ENCODE results near the gene ELOVL6. TPM values are rescaled to one million over a fixed set of nuclear protein-coding genes. Genes with fewer than 3 reads are reported as not detected.

Gene ELOVL6
- polyA plus RNA-seq, 1 donor from 2014 or later, result 21.3 TPM

GRCh38 chr4:110107866-110108265 lies 90.5 kb downstream of the ELOVL6 start:
- peaks cover 10% of the 10 kb centered on the region for H3K79me2 ChIP-seq (replicated peaks; ENCODE audit: insufficient read depth, low read length)
- peaks cover 4% of the 10 kb centered on the region for H3K36me3 ChIP-seq (ENCODE audit: insufficient read depth, low read length)
- H3K9me3 ChIP-seq (ENCODE audit: low read length), result no peaks in the 10 kb centered on the region
- H2AFZ ChIP-seq (ENCODE audit: low read depth, low read length), result no peak overlapping the region
- no peaks in the 10 kb centered on the region for H4K20me1 ChIP-seq (ENCODE audit: insufficient read depth)
- TF ChIP-seq EP300 (conservative IDR thresholded peaks at IDR 0.05; ENCODE audit: poor library complexity, severe bottlenecking), result no peak
- TF ChIP-seq POLR2AphosphoS5 (IDR thresholded peaks at IDR 0.05), result no peak
- TF ChIP-seq RAD21 (conservative IDR thresholded peaks at IDR 0.05), result no peak
- TF ChIP-seq MXI1 (conservative IDR thresholded peaks at IDR 0.05; ENCODE audit: poor library complexity, severe bottlenecking), result no peak
- TF ChIP-seq CTCF (IDR thresholded peaks at IDR 0.05; ENCODE audit: poor library complexity, severe bottlenecking), result no peak
- no peak for TF ChIP-seq SMC3 (conservative IDR thresholded peaks at IDR 0.05; ENCODE audit: poor library complexity)
- TF ChIP-seq TAF1 (IDR thresholded peaks at IDR 0.05; ENCODE audit: low read depth), result no peak
- no peak for TF ChIP-seq REST (IDR thresholded peaks at IDR 0.05; ENCODE audit: borderline replicate concordance)
- TF ChIP-seq EZH2 (IDR thresholded peaks at IDR 0.05; ENCODE audit: borderline replicate concordance, insufficient read depth, low read length, poor library complexity, severe bottlenecking), result no peak
- H3K27ac ChIP-seq (ENCODE audit: low read length), result no peak overlapping the region
- no peak overlapping the region for H3K4me3 ChIP-seq (ENCODE audit: low read length)
- H3F3A ChIP-seq (ENCODE audit: insufficient read depth, low read length, poor library complexity, severe bottlenecking), result no peaks in the 10 kb centered on the region
- H3K9ac ChIP-seq (ENCODE audit: low read length), result no peak overlapping the region
- no peaks in the 10 kb centered on the region for H3K9me2 ChIP-seq (ENCODE audit: insufficient read depth, low read length)
- H3K27me3 ChIP-seq (ENCODE audit: insufficient read depth, low read depth, low read length), result no peaks in the 10 kb centered on the region
- no peak overlapping the region for H3K4me2 ChIP-seq (ENCODE audit: low read length)

- Histone ChIP-seq H3K4me2 (ENCODE audit: low read length) (no peak overlapping the region), H3F3A (ENCODE audit: insufficient read depth, low read length, poor library complexity, severe bottlenecking) (no peaks in the 10 kb centered on the region), H3K27me3 (ENCODE audit: insufficient read depth, low read depth, low read length) (no peaks in the 10 kb centered on the region), H3K4me3 (ENCODE audit: low read length) (no peak overlapping the region), H3K9ac (ENCODE audit: low read length) (no peak overlapping the region), H3K27ac (ENCODE audit: low read length) (no peak overlapping the region), H3K9me2 (ENCODE audit: insufficient read depth, low read length) (no peaks in the 10 kb centered on the region), H3K79me2 (replicated peaks; ENCODE audit: insufficient read depth, low read length) (peaks cover 15% of the 10 kb centered on the region), H3K9me3 (ENCODE audit: low read length) (no peaks in the 10 kb centered on the region), H4K20me1 (ENCODE audit: insufficient read depth) (no peaks in the 10 kb centered on the region), H3K36me3 (ENCODE audit: insufficient read depth, low read length) (peaks cover 4% of the 10 kb centered on the region), H2AFZ (ENCODE audit: low read depth, low read length) (no peak overlapping the region)
- TF ChIP-seq EZH2 (IDR thresholded peaks at IDR 0.05; ENCODE audit: borderline replicate concordance, insufficient read depth, low read length, poor library complexity, severe bottlenecking) (no peak), POLR2AphosphoS5 (IDR thresholded peaks at IDR 0.05) (no peak), CTCF (IDR thresholded peaks at IDR 0.05; ENCODE audit: poor library complexity, severe bottlenecking) (no peak)
These were observed 91.5 kb downstream of the ELOVL6 start for GRCh38 chr4:110106931-110107296.
